Fibroblast of the aortic adventitia (primary cell): ENCODE data around the gene STKLD1. TPM values are rescaled to one million over a fixed set of nuclear protein-coding genes. Genes with fewer than 3 reads are reported as not detected.
A peak's percentile ranks its signal among the peaks of the same experiment; 100 is the strongest.

ENCODE experiments used
- DNase-seq: peaks from one replicate; pipeline ENCODE4 v3.0.0-alpha.2; 2010; ENCODE audit warnings: low read depth
- H3K4me3 ChIP-seq: 2 replicates; pipeline ENCODE4 v1.5.1; 2011; ENCODE audit warnings: low read depth, mild to moderate bottlenecking, control low read depth, low read length, moderate library complexity
- total RNA-seq: library from RNA; depleted of rRNA; stranded (reverse); fragments of >200 nt; gene quantifications from 2 replicates; pipeline ENCODE4 v1.2.3, GENCODE V29; 2012; ENCODE audit warnings: low replicate concordance
- TF ChIP-seq, protein P1 (sequence below): IDR thresholded peaks from 2 replicates; pipeline ENCODE4 v1.5.1; 2011; ENCODE audit warnings: mild to moderate bottlenecking, low read length, control low read depth, inconsistent platforms; ENCODE audit not compliant: insufficient read depth

Gene STKLD1
- total RNA-seq, 1 donor = 1.3 TPM

DNA sequence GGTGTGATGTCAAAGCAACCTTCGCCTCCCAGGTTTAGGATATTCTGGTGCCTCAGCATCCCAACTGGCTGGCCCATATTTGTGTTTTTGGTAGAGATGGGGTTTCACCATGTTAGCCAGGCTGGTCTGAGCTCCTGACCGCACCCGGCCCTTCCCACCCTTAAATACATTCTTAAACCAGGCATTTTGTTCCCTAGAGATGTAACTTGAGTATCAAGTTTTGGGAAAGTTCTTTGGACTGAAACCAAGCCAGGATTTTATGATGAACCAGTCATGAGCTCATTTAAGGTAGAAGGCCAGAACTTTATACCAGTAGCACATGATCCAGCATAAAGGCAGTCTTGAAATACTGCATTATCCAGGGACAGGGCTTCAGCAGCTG lies 24.6 kb upstream of the STKLD1 start:
- no peak overlapping the region for H3K4me3 ChIP-seq
- TF ChIP-seq, protein P1, sequence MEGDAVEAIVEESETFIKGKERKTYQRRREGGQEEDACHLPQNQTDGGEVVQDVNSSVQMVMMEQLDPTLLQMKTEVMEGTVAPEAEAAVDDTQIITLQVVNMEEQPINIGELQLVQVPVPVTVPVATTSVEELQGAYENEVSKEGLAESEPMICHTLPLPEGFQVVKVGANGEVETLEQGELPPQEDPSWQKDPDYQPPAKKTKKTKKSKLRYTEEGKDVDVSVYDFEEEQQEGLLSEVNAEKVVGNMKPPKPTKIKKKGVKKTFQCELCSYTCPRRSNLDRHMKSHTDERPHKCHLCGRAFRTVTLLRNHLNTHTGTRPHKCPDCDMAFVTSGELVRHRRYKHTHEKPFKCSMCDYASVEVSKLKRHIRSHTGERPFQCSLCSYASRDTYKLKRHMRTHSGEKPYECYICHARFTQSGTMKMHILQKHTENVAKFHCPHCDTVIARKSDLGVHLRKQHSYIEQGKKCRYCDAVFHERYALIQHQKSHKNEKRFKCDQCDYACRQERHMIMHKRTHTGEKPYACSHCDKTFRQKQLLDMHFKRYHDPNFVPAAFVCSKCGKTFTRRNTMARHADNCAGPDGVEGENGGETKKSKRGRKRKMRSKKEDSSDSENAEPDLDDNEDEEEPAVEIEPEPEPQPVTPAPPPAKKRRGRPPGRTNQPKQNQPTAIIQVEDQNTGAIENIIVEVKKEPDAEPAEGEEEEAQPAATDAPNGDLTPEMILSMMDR = no peak
- peak; percentile 39 for DNase-seq

DNA sequence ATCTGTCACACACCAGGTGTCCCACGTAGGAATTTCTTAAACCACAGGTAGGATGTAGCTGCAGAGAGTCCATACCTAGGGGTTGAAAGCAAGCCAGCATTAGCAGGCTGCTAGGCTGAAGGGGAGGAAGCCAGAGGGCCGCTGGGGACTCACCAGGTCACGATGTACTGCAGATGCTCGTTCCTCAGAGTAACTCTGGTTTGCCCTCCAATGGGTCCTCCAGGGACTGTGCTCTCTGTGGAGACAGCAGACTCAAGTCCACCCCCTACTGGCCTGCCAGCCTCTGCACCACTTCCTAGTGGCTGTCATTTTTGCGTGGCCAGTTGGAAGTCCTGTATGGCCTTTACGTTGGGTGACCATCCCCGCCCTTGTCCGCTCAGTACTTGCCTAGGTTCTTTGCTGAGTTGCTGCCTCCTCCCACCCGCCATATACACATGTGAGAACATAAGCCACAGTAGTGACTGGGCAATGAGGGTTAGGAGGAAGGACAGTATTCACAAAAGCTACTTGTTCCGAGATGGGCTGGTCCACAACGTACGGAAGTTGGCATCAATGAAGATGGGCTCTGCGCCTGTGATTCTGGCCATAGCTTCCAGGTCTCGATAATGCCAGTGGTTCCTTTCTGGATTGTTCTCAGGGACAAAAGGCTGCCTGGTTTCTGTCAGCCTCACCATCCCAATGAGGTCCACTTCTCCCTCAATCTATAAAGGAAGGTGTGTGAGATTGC lies 24.1 kb upstream of the STKLD1 start:
- no peak overlapping the region for H3K4me3 ChIP-seq
- TF ChIP-seq, protein P1 = peak; percentile 64
- DNase-seq = peak; percentile 56

DNA sequence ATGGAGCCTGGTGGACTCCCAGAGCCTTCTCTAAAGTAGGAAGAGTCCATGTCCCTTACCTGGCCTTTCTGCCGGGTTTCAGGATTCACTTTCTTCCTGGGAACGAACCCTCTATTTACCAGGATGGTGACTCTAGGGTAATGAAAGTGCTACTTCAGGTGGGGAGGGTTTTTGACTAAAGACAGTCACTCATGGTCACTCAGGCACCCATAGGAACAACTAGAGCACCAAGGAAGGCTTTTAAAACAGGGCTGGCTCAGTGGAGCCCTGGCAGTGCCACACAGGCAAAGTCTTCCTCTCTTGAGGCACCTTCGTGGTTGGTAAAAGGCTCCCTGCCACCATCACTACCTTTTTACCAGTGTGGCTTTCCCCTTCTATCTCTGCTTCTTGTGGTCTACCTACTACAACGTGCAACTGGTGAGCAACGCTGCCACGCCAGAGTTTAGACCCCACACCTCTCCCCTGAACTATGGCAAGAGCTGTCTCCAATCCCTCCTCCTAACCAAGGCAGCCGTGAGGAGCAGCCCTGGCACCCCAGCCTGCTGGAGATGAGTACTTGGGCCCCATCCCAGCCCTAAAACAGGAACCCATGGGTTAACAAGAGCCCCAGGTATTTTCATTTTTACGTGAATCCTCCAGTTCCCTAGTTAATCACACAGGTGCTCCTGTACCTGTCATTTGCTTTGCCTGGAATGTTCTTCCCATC lies 23.4 kb upstream of the STKLD1 start:
- no peak overlapping the region for H3K4me3 ChIP-seq
- no peak for DNase-seq
- TF ChIP-seq, protein P1 = no peak

DNA sequence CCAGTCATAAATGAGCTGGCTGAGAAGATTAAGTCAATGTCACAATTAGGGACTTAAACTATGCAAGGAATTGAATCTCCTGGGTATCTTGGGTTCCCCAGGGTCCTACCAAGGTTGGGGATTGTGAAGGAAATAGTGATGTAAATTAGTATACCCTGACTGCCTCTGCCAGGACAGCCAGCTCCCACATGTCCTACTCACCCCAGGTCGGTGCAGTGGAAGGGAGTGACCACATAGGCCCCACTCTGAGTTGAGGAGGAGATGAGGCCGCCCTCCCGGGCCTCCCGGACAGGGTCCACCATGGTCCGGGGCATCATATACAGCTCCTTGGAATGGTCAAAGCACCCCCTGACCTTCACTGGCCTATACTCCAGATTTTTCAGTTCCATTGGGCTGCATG lies 22.6 kb upstream of the STKLD1 start:
- DNase-seq = no peak
- H3K4me3 ChIP-seq = no peak overlapping the region
- TF ChIP-seq, protein P1 = no peak

DNA sequence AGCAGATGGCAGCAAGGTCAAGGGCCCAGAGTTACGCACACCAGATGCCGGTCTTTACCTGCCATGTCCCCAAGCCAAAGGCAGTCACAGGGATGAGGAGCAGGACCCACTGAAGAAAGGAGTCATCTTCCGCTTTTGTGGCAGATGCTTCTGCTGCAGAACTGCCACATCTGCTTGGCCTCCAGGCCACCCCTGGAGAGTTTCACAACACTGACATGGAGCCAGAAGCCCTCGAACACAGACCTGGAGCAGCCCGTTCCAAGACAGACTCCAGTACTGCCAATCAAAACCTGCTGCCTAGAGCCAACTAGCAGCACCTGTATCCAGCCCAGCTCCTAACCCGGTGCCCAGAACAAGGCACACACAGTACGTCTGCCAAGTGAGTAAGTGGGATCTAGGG lies 21.4 kb upstream of the STKLD1 start:
- TF ChIP-seq, protein P1 = no peak
- no peak for DNase-seq
- no peak overlapping the region for H3K4me3 ChIP-seq

DNA sequence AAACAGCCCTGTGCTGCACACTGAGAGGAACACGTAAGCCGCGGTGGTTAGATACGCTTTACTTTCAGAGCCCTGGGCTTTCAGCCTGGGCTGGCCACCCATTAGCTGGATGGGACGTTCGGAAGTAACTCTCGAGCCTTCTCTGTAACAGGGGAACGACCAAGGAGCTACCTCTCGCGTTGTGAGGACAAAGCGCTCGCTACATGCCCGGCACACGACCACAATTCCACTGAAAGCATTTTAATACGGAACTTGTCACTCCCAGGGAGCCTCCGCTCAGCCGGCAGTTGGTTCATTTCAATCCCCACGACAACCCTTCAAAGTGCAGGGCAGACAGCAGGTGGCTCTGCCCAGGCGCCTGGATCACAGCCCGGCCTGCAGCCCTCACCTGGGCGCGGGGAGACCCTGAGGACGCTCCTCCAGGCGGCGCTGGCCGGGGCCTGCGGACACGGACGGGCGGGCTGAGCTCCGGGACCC lies 20.2 kb upstream of the STKLD1 start:
- TF ChIP-seq, protein P1 = peak; percentile 6
- H3K4me3 ChIP-seq = peak overlapping the region; percentile 90
- DNase-seq = no peak
